WTC11 (cell line): ENCODE results near the gene ATG9B. TPM values are rescaled to one million over a fixed set of nuclear protein-coding genes. Genes with fewer than 3 reads are reported as not detected.

Source experiments
- ATAC-seq: fragments of 200-7000 bp; cut with Tn5 transposase; 2 replicates; pipeline ENCODE4 v1.10.0; 2021; ENCODE audit warnings: mild to moderate bottlenecking, moderate library complexity
- CTCF ChIA-PET: fragments of 300-600 bp; sonication (Branson Sonifier 250); formaldehyde crosslinking; loops from one replicate; lab custom pipeline; 2021; ENCODE audit warnings: antibody characterized with exemption; lab: Charles Lee
- POLR2A ChIA-PET: fragments of 350-600 bp; sonication (Branson Sonifier 250); formaldehyde crosslinking; loops from one replicate; lab custom pipeline; 2021; ENCODE audit warnings: antibody characterized with exemption; lab: Charles Lee
- DNase-seq: peaks from one replicate; pipeline ENCODE4 v3.0.0; 2021; ENCODE audit warnings: low spot score
- H3K27ac Mint-ChIP-seq: 2 replicates; pipeline ENCODE4 v1.8.0; 2021; ENCODE audit warnings: mixed read lengths
- H3K27me3 Mint-ChIP-seq: 2 replicates; pipeline ENCODE4 v1.8.0; 2021; ENCODE audit warnings: low read depth, mild to moderate bottlenecking, moderate library complexity, mixed read lengths
- H3K36me3 Mint-ChIP-seq: 2 replicates; pipeline ENCODE4 v1.8.0; 2021; ENCODE audit warnings: mixed read lengths
- H3K4me1 Mint-ChIP-seq: 2 replicates; pipeline ENCODE4 v1.8.0; 2022; ENCODE audit warnings: mixed read lengths
- H3K4me3 Mint-ChIP-seq: 2 replicates; pipeline ENCODE4 v1.8.0; 2021; ENCODE audit warnings: mild to moderate bottlenecking, moderate library complexity, mixed read lengths
- H3K9me3 Mint-ChIP-seq: 2 replicates; pipeline ENCODE4 v1.8.0; 2021; ENCODE audit warnings: mixed read lengths
- ARID4B ChIP-seq: sonication (generic); formaldehyde crosslinking; IDR thresholded peaks from 2 replicates; pipeline ENCODE4 v1.8.0; 2023; ENCODE audit warnings: missing genetic modification reagents, mild to moderate bottlenecking, borderline replicate concordance
- ATF2 ChIP-seq: sonication (generic); formaldehyde crosslinking; IDR thresholded peaks from 2 replicates; pipeline ENCODE4 v1.8.1; 2022; ENCODE audit warnings: low read depth, missing genetic modification reagents, borderline replicate concordance
- ATF3 ChIP-seq: sonication (generic); formaldehyde crosslinking; conservative IDR thresholded peaks from 2 replicates; pipeline ENCODE4 v1.8.1; 2022; ENCODE audit warnings: mild to moderate bottlenecking, missing genetic modification reagents
- E2F5 ChIP-seq: sonication (generic); formaldehyde crosslinking; IDR thresholded peaks from 2 replicates; pipeline ENCODE4 v1.8.1; 2022; ENCODE audit warnings: mild to moderate bottlenecking, moderate library complexity, missing genetic modification reagents
- FOXP1 ChIP-seq: sonication (generic); formaldehyde crosslinking; IDR thresholded peaks from 2 replicates; pipeline ENCODE4 v1.8.0; 2022; ENCODE audit warnings: missing genetic modification reagents, mild to moderate bottlenecking, moderate library complexity, borderline replicate concordance
- GRHL2 ChIP-seq: fragments of 250-450 bp; sonication (Bioruptor Pico); IDR thresholded peaks from 2 replicates; pipeline ENCODE4 v1.8.0; 2022; ENCODE audit warnings: mild to moderate bottlenecking, moderate library complexity; ENCODE audit not compliant: insufficient replicate concordance, severe bottlenecking
- JUN ChIP-seq: sonication (generic); formaldehyde crosslinking; IDR thresholded peaks from 2 replicates; pipeline ENCODE4 v1.8.0; 2023; ENCODE audit warnings: mild to moderate bottlenecking, missing genetic modification reagents
- NR3C1 ChIP-seq: sonication (generic); formaldehyde crosslinking; conservative IDR thresholded peaks from 2 replicates; pipeline ENCODE4 v1.8.1; 2023; ENCODE audit warnings: low read depth, mild to moderate bottlenecking, missing genetic modification reagents
- TCF7 ChIP-seq: sonication (generic); formaldehyde crosslinking; IDR thresholded peaks from 2 replicates; pipeline ENCODE4 v1.8.0; 2022; ENCODE audit warnings: mild to moderate bottlenecking, low read depth, missing genetic modification reagents, moderate library complexity
- USF1 ChIP-seq: sonication (generic); formaldehyde crosslinking; IDR thresholded peaks from 2 replicates; pipeline ENCODE4 v1.8.0; 2022; ENCODE audit warnings: mild to moderate bottlenecking, missing genetic modification reagents
- ZMAT4 ChIP-seq: fragments of 250-450 bp; sonication (Bioruptor Pico); IDR thresholded peaks from 2 replicates; pipeline ENCODE4 v1.9.0; 2021; ENCODE audit warnings: mild to moderate bottlenecking
- ZNF423 ChIP-seq: fragments of 250-450 bp; sonication (Bioruptor Pico); IDR thresholded peaks from 2 replicates; pipeline ENCODE4 v2.1.2; 2022; ENCODE audit warnings: mild to moderate bottlenecking, moderate library complexity
- ZNF532 ChIP-seq: fragments of 250-450 bp; sonication (Bioruptor Pico); IDR thresholded peaks from 2 replicates; pipeline ENCODE4 v1.9.0; 2021; ENCODE audit warnings: mild to moderate bottlenecking, borderline replicate concordance
- total RNA-seq: library from RNA; stranded (reverse); gene quantifications from 3 replicates; pipeline ENCODE4 v1.2.3, GENCODE V29; 2021

Gene ATG9B
- total RNA-seq, 1 experiment from 2014 or later = 2.4 TPM

- Mint-ChIP-seq H3K9me3 (no peaks in the 10 kb centered on the region), H3K4me3 (no peak overlapping the region), H3K4me1 (no peaks in the 10 kb centered on the region), H3K36me3 (no peaks in the 10 kb centered on the region), H3K27me3 (no peaks in the 10 kb centered on the region)
- DNase-seq = no peak
- CTCF ChIA-PET = interaction anchor here (0.8 to 1.9 kb wide), 4 partner anchors 13 to 70 kb away, joined by 3 to 6 read pairs (median 5); partner anchors contain the start of genes ABCB8 and CDK5
- POLR2A ChIA-PET = no interaction called here
- TF ChIP-seq ATF2 (CRISPR knock-in tag) (no peak), NR3C1 (CRISPR knock-in tag) (no peak), JUN (CRISPR knock-in tag) (no peak), ARID4B (no peak), ZNF532 (CRISPR knock-in tag) (no peak), E2F5 (CRISPR knock-in tag) (no peak), FOXP1 (CRISPR knock-in tag) (no peak), ZMAT4 (CRISPR knock-in tag) (no peak), ZNF423 (no peak), TCF7 (no peak), GRHL2 (CRISPR knock-in tag) (no peak), USF1 (CRISPR knock-in tag) (no peak), ATF3 (CRISPR knock-in tag) (no peak)
- TF ChIP-seq, all 79 proteins: peak for 0
- ATAC-seq = no peak
- no peak overlapping the region for H3K27ac Mint-ChIP-seq
Observed at GRCh38 chr7:151040616-151041375, 16.5 kb upstream of the ATG9B start.
